Inferior parietal cortex (tissue), 1 donor: ENCODE data around the gene IFITM2.
"Not testable (repeated sequence)": the region's sequence is repeated elsewhere in the genome, so short reads cannot be mapped to it uniquely, and the experiment has no call there.

ENCODE experiments used
- DNase-seq: peaks from one replicate; pipeline ENCODE4 v3.0.0-alpha.2; 2016; ENCODE audit errors: extremely low spot score

The IFITM2 gene

GRCh38 chr11:281486-282161 is 26.0 kb upstream of the IFITM2 start:
- no peak for DNase-seq

GRCh38 chr11:282171-282570 is 25.4 kb upstream of the IFITM2 start:
- DNase-seq: no peak

DNA sequence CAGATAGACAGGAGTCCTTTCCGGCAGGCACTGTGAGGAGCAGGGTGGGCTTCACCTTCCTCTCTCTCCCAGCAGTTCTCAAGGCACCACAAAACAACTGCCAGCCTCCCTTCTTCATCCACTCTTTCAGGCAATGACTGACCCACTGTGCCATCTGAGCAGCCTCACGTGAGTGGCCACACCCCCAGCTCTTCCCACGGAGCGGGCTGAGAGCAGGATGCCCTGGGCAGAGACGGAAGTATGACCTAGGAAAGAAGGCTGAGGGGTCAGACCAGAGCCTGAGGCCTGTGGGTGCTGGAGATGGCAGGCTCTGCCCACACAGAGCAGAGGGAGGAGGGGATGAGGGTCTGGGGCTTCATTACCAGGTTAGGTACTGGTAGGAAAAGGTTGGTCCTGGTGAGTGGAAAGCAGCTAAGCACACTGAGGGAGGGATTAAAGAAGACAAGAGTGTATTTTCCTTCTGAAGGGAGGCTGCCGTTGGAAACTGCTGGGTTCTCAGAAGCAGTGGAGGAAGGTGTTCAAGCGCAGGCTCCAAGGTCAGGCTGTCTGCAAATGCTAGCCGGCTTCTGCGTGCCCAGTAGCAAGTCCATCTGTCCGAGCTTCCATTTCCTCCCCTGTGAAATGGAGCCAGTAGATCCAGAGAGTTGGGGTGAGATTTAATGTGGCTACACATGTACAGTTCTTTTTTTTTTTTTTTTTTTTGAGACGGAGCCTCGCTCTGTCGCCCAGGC is 24.8 kb upstream of the IFITM2 start:
- no peak for DNase-seq

- no peak for DNase-seq
Measured at GRCh38 chr11:283405-284104, 24.1 kb upstream of the IFITM2 start.

DNA sequence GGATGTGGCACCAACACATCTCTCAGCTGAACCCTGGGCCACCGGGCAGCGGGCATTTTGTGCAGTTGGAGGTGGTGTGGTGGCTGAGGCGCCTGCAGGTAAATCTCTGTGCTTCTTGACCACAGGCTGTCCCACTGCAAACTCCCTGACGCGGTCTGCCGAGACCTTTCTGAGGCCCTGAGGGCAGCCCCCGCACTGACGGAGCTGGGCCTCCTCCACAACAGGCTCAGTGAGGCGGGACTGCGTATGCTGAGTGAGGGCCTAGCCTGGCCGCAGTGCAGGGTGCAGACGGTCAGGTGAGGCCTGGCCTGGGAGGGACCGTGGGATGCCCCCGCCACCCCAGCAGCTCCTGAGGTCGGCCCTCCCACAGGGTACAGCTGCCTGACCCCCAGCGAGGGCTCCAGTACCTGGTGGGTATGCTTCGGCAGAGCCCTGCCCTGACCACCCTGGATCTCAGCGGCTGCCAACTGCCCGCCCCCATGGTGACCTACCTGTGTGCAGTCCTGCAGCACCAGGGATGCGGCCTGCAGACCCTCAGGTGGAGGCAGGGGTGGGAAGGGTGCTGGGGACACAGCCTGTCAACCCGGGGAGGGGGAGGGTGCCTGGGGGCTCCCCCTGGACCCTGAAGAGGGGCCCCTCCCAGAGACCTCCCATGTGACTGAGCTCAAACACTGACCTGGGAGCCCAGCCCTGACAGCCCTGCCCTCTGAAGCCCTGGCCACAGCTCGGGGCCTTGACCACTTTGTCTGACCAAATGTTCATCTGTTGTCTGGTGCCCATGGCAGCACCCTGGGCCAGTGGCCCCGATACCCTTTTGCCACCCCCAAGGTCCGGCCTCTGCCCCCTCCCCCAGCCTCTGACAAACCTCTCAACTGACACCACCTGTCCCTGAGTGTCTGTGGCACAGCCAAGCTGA is 23.3 kb upstream of the IFITM2 start:
- no peak for DNase-seq

GRCh38 chr11:285021-285893 is 22.4 kb upstream of the IFITM2 start:
- DNase-seq: no peak

DNA sequence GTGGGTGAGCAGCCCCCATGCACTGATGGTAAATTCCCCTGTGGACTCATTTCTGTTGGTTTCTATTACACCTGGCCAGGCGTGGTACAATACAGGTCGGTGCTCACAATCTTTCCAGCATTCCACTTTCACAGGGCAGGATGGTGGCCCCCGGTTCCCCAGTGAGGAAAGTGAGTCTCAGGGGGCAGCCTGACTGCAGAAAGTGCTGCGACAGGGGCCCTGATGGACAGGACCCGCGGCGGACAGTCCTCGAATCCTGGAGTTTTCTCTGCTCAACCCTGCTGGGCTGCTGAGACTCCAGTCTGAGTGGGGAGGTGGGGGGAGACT is 21.8 kb upstream of the IFITM2 start:
- DNase-seq: no peak

DNA sequence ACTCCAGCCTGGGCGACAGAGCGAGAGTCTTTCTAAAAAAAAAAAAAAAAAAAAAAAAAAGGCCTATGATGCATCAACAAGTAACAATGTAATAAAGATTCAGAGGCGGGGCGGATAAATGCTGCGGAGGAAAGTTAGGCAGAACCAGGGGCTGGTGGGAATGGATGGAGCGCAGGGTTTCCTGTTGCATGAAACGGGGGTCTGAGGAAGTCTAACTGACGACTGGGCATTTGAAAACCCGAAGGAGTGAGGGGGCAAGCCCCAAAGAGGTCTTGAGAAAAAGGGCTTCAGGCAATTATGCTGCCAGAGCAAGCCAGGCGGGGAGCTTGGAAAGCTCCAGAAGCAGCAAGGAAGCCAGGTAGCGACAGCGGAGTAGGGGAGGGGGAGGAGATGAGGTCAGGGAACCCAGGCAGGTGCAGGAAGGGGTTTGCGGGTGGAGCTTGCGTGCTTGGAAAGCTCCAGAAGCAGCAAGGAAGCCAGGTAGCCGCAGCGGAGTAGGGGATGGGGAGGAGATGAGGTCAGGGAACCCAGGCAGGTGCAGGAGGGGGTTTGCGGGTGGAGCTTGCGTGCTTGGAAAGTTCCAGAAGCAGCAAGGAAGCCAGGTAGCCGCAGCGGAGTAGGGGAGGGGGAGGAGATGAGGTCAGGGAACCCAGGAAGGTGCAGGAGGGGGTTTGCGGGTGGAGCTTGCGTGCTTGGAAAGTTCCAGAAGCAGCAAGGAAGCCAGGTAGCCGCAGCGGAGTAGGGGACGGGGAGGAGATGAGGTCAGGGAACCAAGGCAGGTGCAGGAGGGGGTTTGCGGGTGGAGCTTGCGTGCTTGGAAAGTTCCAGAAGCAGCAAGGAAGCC is 20.4 kb upstream of the IFITM2 start:
- DNase-seq: not testable (repeated sequence)

DNA sequence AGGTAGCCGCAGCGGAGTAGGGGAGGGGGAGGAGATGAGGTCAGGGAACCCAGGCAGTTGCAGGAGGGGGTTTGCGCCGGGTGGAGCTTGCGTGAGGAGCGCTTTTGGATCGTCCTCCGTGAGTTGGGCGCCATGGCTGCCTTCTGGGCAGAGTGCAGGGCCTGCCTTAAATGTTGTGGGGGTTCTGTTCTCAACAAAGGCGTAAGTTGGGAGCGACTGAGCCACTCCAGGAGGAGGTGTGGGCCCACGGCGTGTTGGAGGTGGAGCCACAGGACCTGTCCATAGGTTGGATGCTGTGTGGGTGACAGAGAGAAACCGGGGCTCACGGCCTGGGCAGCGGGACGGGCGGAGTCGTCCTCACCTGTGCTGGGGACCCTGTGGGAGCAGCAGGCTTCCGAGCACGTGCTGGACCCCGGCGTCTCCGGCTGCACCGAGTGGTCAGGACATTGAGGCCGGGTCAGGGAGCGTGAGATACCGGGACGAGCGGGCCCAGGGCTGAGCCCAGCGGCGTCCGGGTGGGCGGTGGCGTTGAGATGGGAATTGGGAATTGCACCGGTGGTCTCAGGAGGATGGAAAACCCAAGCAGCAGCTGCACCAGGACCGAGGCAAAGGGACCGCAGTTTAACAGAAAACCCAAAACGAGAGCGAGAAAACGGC is 19.7 kb upstream of the IFITM2 start:
- DNase-seq: no peak

DNA sequence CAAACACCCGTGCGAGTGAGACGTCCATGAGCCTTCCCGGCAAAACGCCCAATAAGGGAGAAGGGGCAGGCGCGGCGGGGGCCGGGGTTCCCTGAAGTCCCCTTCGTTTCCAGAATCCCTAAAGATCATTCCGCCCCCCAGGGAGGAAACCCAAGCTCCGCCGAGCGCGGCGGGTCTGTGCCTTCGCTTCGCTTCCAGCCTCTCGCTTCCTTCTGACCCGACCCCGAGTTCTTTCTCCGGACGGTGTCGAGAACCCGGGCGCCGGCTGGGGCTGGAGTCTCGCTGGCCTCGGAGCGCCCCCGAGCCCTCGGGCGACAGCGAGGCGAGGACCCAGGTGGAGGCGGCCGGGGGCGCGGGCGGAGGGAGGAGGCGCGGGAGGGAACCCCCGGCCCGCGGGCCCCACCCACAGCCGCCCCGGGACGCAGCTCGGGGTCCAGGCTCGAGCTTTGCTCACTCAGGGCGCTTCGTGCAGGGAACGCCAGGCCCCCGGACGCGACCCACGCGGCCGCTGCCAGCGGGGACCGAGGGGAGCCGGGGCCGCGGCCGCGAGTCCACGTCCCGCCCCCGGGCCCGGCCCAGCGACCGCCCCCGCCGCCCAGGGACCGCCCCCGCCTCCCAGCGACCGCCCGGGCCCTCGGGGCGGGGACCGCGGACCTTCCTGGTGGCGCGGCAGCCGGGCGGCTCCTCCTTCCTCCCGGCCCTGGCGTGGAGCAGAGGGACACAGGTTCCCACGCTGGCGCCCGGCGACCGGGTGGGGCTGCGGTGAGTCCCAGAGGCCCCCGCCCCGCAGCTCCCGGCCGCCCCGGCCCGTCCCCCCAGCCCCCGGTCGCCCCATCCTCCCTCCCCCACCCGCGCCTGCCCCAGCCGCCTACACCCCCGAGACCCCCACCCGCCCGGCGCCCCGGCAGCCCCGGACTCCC is 18.9 kb upstream of the IFITM2 start, which contains the start of gene PGGHG:
Gene PGGHG (plus strand): TSS at position 649 of the 920 bp plus-strand sequence. CDS start 691 bp downstream, outside the sequence.
- DNase-seq: no peak

GRCh38 chr11:289398-289711 is 18.3 kb upstream of the IFITM2 start:
- DNase-seq: no peak

- DNase-seq: no peak
Measured at GRCh38 chr11:289712-290620, 17.6 kb upstream of the IFITM2 start.

DNA sequence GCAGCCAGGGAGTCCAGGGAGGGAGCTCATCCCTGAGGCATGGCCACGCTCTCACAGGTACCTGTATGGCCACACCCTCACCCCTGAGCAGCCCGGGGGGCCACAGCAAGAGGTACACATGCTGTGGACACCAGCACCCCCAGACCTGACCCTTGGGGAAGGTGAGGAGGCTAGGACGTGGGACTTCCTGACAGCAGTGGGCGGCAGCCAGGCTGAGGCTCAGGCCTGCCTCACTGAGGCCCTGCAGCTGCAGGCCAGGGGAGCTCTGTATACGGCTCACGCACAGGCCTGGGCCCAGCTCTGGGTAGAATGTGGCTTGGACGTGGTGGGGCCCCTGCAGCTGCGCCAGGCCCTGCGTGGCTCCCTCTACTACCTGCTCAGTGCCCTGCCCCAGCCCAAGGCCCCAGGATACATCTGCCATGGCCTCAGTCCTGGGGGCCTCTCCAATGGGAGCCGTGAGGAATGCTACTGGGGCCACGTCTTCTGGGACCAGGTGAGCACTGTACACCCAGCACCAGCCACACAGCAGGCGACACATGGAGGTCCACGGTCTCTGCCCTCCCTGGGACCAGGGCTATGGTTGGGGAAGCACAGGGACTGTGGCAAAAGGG is 16.9 kb upstream of the IFITM2 start:
- DNase-seq: no peak

- no peak for DNase-seq
Measured at GRCh38 chr11:291281-292210, 16.1 kb upstream of the IFITM2 start.

GRCh38 chr11:292211-293121 is 15.2 kb upstream of the IFITM2 start:
- no peak for DNase-seq
